Measurements from ENCODE around the gene ZNF765. TPM values are rescaled to one million over a fixed set of nuclear protein-coding genes. Genes with fewer than 3 reads are reported as not detected.
"Not testable (repeated sequence)": the region's sequence is repeated elsewhere in the genome, so short reads cannot be mapped to it uniquely, and the experiment has no call there.

The ZNF765 gene
- 4.6 TPM for total RNA-seq
- long read RNA-seq, full-length matches to known transcripts = 2 of 2 reads
- long read RNA-seq, partial matches to known transcripts = 0 of 2 reads
- long read RNA-seq, other reads (novel, unspliced or antisense) = 0 of 2 reads

- DNase-seq (ENCODE audit: missing footprints) = peak; percentile 98
- peak; percentile 100 for ATAC-seq
- intact Hi-C loops (cut with DNase I) = no loop called here
These were observed at the start of gene ZNF765 for GRCh38 chr19:53394974-53395839. Gene ZNF765, plus strand, starts transcription at chr19:53395149. Its CDS starts 2,867 bp downstream, at chr19:53398016.

GRCh38 chr19:53355739-53356138 lies 39.2 kb upstream of the ZNF765 start:
- ATAC-seq (no peak), DNase-seq (ENCODE audit: missing footprints) (no peak)
- intact Hi-C loops (cut with DNase I) = no loop called here

DNA sequence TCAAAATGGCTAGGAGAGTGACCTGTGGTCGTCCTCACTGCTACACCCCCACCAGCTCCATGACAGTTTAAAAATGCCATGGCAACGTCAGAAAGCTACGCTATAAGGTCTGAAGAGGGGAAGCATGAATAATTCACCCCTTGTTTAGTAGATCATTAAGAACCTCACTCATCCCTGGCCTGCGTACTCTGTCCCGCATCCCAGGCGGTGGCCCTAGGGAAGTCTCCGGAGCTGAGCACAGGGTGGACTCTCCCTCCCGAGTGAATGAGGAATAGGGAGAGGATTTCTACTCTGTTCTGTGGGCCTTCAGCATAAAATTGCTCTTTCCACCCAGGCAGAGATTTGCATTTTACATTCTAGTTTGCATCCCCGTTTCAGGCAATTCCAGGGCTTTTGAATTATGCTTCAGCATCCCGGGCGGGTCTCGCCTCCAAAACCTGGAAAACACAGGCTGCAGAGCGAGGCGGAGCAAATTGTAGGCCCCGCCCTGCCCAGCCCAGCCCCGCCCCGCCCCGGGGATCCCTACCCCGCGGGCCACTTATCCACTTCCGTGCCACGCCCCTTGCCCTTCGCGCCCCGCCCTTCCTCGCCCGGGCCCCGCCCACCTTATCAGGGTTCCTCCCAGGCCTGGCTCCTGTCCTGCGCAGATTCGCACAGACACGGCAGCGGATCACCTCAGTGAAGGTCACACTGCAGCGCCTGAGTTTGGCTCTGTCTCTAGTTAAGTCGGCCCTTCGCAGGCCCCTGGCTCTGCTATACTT lies 36.9 kb upstream of the ZNF765 start:
- DNase-seq (ENCODE audit: missing footprints) (no peak), ATAC-seq (no peak)
- intact Hi-C loops (cut with DNase I) = no loop called here

- not testable (repeated sequence) for DNase-seq (ENCODE audit: missing footprints); ATAC-seq
- intact Hi-C loops (cut with DNase I) = loop anchor here (5.0 kb wide), 1 partner anchor 163 kb away; no protein-coding TSS in a partner anchor
These were observed 34.9 kb upstream of the ZNF765 start for GRCh38 chr19:53360056-53360455.

- DNase-seq (ENCODE audit: missing footprints) (peak; percentile 94), ATAC-seq (peak; percentile 100)
- intact Hi-C loops (cut with DNase I) = no loop called here
These were observed 29.6 kb upstream of the ZNF765 start, which contains the start of gene ZNF525 for GRCh38 chr19:53365134-53365898. Gene ZNF525, plus strand, starts transcription at chr19:53365705. Its CDS starts 6,577 bp downstream, at chr19:53372282.

GRCh38 chr19:53365899-53366493 lies 29.0 kb upstream of the ZNF765 start:
- intact Hi-C loops (cut with DNase I) = no loop called here
- DNase-seq (ENCODE audit: missing footprints) (no peak), ATAC-seq (peak; percentile 42)

GRCh38 chr19:53372196-53372595 lies 22.8 kb upstream of the ZNF765 start:
- intact Hi-C loops (cut with DNase I) = no loop called here
- ATAC-seq = no peak
- DNase-seq (ENCODE audit: missing footprints) = no peak

- intact Hi-C loops (cut with DNase I) = no loop called here
- no peak for ATAC-seq
- DNase-seq (ENCODE audit: missing footprints) = no peak
These were observed 20.7 kb upstream of the ZNF765 start for GRCh38 chr19:53374288-53374687.

DNA sequence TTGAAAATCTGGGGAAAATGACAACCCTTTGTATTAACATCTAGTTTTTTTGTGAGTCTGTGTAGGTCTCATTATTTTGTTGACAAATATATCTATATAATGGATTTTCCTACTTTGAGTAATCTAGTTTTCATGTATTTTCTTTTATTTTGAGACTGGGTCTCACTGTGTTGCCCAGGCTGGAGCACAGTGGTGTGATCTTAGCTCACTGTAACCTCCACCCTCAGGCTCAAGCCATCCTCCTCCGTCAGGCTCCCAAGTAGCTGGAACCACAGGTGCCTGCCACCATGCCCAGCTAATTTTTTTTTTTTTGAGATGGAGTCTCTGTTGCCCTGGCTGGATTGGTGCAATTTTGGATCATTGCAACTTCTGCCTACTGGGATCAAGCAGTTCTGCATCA lies 20.2 kb upstream of the ZNF765 start:
- no peak for ATAC-seq
- intact Hi-C loops (cut with DNase I) = no loop called here
- DNase-seq (ENCODE audit: missing footprints) = no peak

GRCh38 chr19:53381376-53381775 lies 13.6 kb upstream of the ZNF765 start:
- ATAC-seq (no peak), DNase-seq (ENCODE audit: missing footprints) (no peak)

GRCh38 chr19:53388168-53388567 lies 6.8 kb upstream of the ZNF765 start:
- no peak for ATAC-seq
- intact Hi-C loops (cut with DNase I) = no loop called here

More at GRCh38 chr19:53381376-53381775, 13.6 kb upstream of the ZNF765 start:
- intact Hi-C loops (cut with DNase I) = no loop called here

GRCh38 chr19:53388904-53389303 lies 6.0 kb upstream of the ZNF765 start:
- intact Hi-C loops (cut with DNase I) = no loop called here
- DNase-seq (ENCODE audit: missing footprints) = no peak
- ATAC-seq = no peak

More at GRCh38 chr19:53388168-53388567, 6.8 kb upstream of the ZNF765 start:
- no peak for DNase-seq (ENCODE audit: missing footprints)

- intact Hi-C loops (cut with DNase I) = no loop called here
- ATAC-seq = no peak
- DNase-seq (ENCODE audit: missing footprints) = no peak
These were observed 5.4 kb upstream of the ZNF765 start for GRCh38 chr19:53389571-53389970.

DNA sequence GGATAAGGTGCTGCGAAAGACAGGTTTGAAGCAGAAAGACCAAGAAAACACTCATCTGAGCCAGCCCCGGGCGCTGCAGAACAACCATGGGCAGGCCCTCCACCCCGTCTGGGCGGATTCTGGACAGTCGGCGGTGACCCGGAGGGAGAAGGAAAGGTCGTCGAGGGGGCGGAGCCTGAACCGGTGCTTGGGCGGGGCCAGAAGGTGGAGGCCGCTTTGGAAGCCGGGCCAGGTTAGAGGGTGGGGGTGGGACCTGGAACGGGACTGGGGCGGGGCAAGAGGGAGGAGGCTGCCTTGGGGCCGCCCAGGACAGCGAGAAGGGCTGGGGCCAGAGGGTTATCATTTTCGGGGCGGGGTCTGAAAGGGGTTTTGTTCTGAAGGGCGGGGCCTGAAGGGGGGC lies 5.0 kb upstream of the ZNF765 start:
- intact Hi-C loops (cut with DNase I) = no loop called here
- ATAC-seq = no peak
- no peak for DNase-seq (ENCODE audit: missing footprints)

DNA sequence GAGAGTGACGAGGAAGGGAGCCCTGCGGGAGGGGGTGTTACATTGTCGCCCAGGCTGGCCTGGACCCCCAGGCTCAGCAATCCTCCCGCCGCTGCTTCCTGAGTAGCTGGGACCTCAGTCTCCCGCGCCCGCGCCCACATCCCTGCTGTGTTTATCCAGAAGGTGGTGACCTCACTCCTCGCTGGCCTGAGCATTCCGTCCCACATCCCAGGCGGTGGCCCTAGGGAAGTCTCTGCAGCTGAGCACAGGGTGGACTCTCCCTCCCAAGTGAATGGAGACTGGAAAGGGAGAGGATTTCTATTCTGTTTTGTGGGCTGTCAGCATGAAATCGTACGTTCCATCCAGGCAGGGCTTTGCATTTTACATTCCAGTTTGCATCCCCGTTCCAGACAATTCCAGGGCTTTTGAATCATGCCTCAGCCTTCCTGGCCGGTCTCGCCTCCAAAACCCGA lies 401 bp upstream of the ZNF765 start:
- intact Hi-C loops (cut with DNase I) = no loop called here

GRCh38 chr19:53395840-53396524 lies 1.0 kb downstream of the ZNF765 start:
- ATAC-seq; DNase-seq (ENCODE audit: missing footprints); intact Hi-C loops (cut with DNase I): not testable (repeated sequence)

More for the DNA sequence above, 401 bp upstream of the ZNF765 start:
- ATAC-seq (peak; percentile 69), DNase-seq (ENCODE audit: missing footprints) (peak; percentile 82)

DNA sequence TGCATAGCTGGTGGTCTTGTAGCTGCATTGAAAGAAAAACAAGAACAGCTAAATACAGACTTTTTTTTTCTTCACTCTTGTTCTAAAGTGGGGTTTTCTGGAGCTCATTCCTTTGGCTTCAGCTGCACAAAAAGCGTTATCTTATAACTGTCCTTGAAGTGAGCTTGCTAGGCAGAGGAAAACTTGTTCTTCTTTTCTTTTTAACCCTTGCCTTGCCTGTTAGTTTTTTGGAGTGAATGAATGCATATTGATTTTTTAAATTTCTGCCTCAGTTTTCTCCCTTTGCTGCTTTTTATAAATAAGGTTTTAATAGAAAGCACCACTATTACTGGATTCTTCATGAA lies 1.5 kb downstream of the ZNF765 start:
- no peak for DNase-seq (ENCODE audit: missing footprints)
- intact Hi-C loops (cut with DNase I) = no loop called here
- ATAC-seq = no peak

GRCh38 chr19:53397918-53398317 lies 3.0 kb downstream of the ZNF765 start:
- DNase-seq (ENCODE audit: missing footprints); intact Hi-C loops (cut with DNase I); ATAC-seq: not testable (repeated sequence)
